DOHH2 (cell line): ENCODE data around the gene GPBAR1.

Experiments used
- EZH2phosphoT487 ChIP-seq: fragments of 200-600 bp; sonication (generic); IDR thresholded peaks from 2 replicates; pipeline ENCODE4 v1.6.1; 2017; ENCODE audit warnings: borderline replicate concordance, mild to moderate bottlenecking, antibody characterized with exemption, low read length, moderate library complexity, mixed read lengths
- TF ChIP-seq, protein P1 (sequence below): fragments of 200-600 bp; sonication (generic); IDR thresholded peaks from one replicate; pipeline ENCODE4 v1.5.1; 2014; ENCODE audit warnings: antibody characterized with exemption, mild to moderate bottlenecking, low read depth, low read length; ENCODE audit not compliant: poor library complexity, severe bottlenecking

DNA sequence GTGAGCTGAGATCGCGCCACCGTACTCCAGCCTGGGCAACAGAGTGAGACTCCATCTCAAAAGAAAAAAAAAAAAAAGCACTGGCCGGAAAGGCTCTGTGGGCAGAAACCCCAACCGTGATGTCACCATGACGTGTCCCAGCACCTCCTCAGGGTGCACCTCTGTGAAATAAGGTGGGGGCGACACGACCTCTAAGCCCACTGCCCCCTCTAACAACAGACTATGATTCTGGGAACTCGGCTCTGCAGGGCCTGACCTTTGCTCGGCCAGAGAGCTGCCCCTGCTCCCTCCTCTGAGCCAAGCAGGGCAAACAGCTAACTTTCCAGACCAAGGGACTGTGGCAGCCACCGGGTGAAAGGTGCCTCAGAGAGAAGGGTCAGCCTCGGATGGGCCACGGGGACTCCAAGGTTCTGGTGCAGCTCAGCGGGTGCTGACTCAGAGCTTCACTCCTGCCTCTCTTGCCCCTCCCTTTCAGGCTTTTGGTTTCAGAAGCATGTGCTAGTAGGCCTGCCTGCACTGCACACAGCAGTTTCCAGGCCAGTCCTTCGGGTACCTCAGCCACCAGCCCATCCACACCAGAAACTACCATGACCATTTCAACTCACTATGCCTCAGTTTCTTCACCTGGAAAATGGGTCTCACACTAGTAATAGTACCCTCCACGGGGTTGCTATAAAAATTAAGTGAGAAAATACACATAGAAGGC lies 23.4 kb downstream of the GPBAR1 start:
- TF ChIP-seq, protein P1, sequence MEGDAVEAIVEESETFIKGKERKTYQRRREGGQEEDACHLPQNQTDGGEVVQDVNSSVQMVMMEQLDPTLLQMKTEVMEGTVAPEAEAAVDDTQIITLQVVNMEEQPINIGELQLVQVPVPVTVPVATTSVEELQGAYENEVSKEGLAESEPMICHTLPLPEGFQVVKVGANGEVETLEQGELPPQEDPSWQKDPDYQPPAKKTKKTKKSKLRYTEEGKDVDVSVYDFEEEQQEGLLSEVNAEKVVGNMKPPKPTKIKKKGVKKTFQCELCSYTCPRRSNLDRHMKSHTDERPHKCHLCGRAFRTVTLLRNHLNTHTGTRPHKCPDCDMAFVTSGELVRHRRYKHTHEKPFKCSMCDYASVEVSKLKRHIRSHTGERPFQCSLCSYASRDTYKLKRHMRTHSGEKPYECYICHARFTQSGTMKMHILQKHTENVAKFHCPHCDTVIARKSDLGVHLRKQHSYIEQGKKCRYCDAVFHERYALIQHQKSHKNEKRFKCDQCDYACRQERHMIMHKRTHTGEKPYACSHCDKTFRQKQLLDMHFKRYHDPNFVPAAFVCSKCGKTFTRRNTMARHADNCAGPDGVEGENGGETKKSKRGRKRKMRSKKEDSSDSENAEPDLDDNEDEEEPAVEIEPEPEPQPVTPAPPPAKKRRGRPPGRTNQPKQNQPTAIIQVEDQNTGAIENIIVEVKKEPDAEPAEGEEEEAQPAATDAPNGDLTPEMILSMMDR, result no peak
- TF ChIP-seq EZH2phosphoT487, result no peak
